Right lobe of liver (tissue), 4 donors: ENCODE data around the gene PVALEF.

Experiments used
- CTCF ChIP-seq, 4 donors: fragments of 200-600 bp in 3 of 4; fragments of 450-650 bp in 1 of 4; IDR thresholded peaks; one replicate each; pipeline versions ENCODE4 v1.5.1 to v1.8.0; 2016 to 2022; ENCODE audit warnings: antibody characterized with exemption in 4 of 4, mild to moderate bottlenecking in 2 of 4
- POLR2A ChIP-seq: fragments of 450-650 bp; IDR thresholded peaks from one replicate; pipeline ENCODE4 v1.6.1; 2017; ENCODE audit warnings: antibody characterized with exemption, mild to moderate bottlenecking
- donor health status: DM: no; HTN: no; CAD: no.
- donor health status: DM: no; HTN: no; CAD: no.
- donor health status: DM: no; HTN: yes; CAD: no.

DNA sequence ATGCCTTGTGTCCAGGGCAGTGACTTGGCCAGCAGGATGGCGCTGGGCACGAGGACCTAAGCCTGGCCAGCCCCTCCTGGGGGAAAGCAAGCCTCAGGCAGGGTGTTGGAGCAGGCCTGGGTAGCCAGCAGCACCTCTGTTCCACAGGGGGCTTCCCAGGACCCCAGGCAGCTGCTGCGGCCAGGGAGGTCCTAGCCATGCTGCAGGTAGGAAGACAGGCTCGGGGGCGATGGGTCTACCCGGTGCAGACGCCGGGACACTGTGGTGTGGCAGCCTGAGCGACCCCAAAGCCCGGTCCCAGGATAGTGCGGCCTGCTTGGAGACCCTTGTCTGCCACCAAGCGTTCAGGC lies 23.2 kb downstream of the PVALEF start:
- TF ChIP-seq CTCF (IDR thresholded peaks at IDR 0.05) (no peak), POLR2A (no peak)
